ENCODE data around the gene CTBP2.

DNA sequence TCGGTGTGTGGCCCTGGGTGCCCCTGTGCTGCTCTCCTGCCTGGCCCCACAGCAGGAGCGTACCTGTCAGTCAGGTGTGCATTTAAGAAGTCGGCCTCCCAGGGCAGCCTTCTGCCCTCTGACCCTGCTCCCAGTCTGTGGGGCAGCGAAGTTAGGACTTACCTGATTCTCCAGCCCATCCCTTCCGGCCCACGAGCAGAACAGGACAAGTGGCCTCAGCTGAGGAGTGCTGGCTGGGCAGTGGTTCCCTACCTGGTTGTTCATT, 24.7 kb downstream of the CTBP2 start:
- TF ChIP-seq, protein P1, sequence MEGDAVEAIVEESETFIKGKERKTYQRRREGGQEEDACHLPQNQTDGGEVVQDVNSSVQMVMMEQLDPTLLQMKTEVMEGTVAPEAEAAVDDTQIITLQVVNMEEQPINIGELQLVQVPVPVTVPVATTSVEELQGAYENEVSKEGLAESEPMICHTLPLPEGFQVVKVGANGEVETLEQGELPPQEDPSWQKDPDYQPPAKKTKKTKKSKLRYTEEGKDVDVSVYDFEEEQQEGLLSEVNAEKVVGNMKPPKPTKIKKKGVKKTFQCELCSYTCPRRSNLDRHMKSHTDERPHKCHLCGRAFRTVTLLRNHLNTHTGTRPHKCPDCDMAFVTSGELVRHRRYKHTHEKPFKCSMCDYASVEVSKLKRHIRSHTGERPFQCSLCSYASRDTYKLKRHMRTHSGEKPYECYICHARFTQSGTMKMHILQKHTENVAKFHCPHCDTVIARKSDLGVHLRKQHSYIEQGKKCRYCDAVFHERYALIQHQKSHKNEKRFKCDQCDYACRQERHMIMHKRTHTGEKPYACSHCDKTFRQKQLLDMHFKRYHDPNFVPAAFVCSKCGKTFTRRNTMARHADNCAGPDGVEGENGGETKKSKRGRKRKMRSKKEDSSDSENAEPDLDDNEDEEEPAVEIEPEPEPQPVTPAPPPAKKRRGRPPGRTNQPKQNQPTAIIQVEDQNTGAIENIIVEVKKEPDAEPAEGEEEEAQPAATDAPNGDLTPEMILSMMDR (IDR thresholded peaks at IDR 0.05), result no peak
- no peak for TF ChIP-seq POLR2AphosphoS5 (IDR thresholded peaks at IDR 0.05)
- no peak for TF ChIP-seq POLR2A (IDR thresholded peaks at IDR 0.05)

All from stomach (tissue), 4 donors.